Vagina (tissue), 2 donors: ENCODE results near the gene ZNF831. TPM values are rescaled to one million over a fixed set of nuclear protein-coding genes. Genes with fewer than 3 reads are reported as not detected.

ENCODE experiments used
- DNase-seq, 2 donors: peaks; one replicate each; pipeline ENCODE4 v3.0.0-alpha.2; 2017; ENCODE audit errors: extremely low spot score in 2 of 2
- H3K27ac ChIP-seq: fragments of 200-600 bp; sonication (generic); one replicate; pipeline ENCODE4 v1.5.1; 2019
- H3K27me3 ChIP-seq: fragments of 200-600 bp; sonication (generic); one replicate; pipeline ENCODE4 v1.5.1; 2019
- H3K36me3 ChIP-seq, 2 donors: fragments of 200-600 bp; sonication (generic); one replicate each; pipeline ENCODE4 v1.5.1; 2017 to 2019
- H3K4me1 ChIP-seq: fragments of 200-600 bp; sonication (generic); one replicate; pipeline ENCODE4 v1.5.1; 2019
- H3K4me3 ChIP-seq, 2 donors: fragments of 200-600 bp; sonication (generic); 1 replicate in 1 of 2; 2 replicates in 1 of 2; pipeline ENCODE4 v1.5.1; 2016 to 2019
- H3K9me3 ChIP-seq: fragments of 200-600 bp; sonication (generic); one replicate; pipeline ENCODE4 v1.5.1; 2019
- CTCF ChIP-seq, 3 experiments: fragments of 450-650 bp in 2 of 3; fragments of 200-600 bp in 1 of 3; sonication (generic) in 1 of 3; IDR thresholded peaks; one replicate each; pipeline ENCODE4 v1.5.1; 2017 to 2019; ENCODE audit warnings: antibody characterized with exemption in 3 of 3, mild to moderate bottlenecking in 2 of 3, moderate library complexity in 2 of 3
- POLR2A ChIP-seq, 2 donors: fragments of 450-650 bp; IDR thresholded peaks; one replicate each; pipeline ENCODE4 v1.6.1; 2017; ENCODE audit warnings: antibody characterized with exemption in 2 of 2, mild to moderate bottlenecking in 2 of 2, moderate library complexity in 2 of 2
- POLR2AphosphoS5 ChIP-seq, 2 donors: sonication (generic); formaldehyde crosslinking; IDR thresholded peaks; one replicate each; pipeline ENCODE4 v1.9.0; 2017; ENCODE audit warnings: antibody characterized with exemption in 2 of 2, mild to moderate bottlenecking in 2 of 2, low read depth in 1 of 2; ENCODE audit not compliant: insufficient read depth in 1 of 2
- intact Hi-C: fragments of 100-400 bp; cut with DNase I; formaldehyde crosslinking; loops from one replicate; pipeline ENCODE4 v1.15.1; 2023
- total RNA-seq: library from RNA; depleted of rRNA; stranded (reverse); fragments of >200 nt; gene quantifications from one replicate; pipeline ENCODE4 v1.2.3, GENCODE V29; 2016

Gene ZNF831
- total RNA-seq, 1 donor from 2014 or later = 2.2 TPM

- Histone ChIP-seq H3K36me3 (no peaks in the 10 kb centered on the region), H3K4me1 (no peaks in the 10 kb centered on the region), H3K27me3 (no peaks in the 10 kb centered on the region), H3K9me3 (no peaks in the 10 kb centered on the region), H3K27ac (no peak overlapping the region), H3K4me3 (no peak overlapping the region)
- DNase-seq = peak in 1 of 2 donors; percentile 72
- intact Hi-C loops = no loop called here
- TF ChIP-seq CTCF (IDR thresholded peaks at IDR 0.05) (no peak), POLR2AphosphoS5 (IDR thresholded peaks at IDR 0.05; ENCODE audit: insufficient read depth in 1 of 2, low read depth in 1 of 2) (no peak), POLR2A (IDR thresholded peaks at IDR 0.05) (no peak)
Measured at GRCh38 chr20:59195316-59195993, 31.8 kb downstream of the ZNF831 start.

- DNase-seq = peak in 1 of 2 donors; percentile 62
- no peak overlapping the region for H3K27ac ChIP-seq
- no peaks in the 10 kb centered on the region for H3K27me3 ChIP-seq
- no peak overlapping the region for H3K4me3 ChIP-seq
- no peaks in the 10 kb centered on the region for H3K36me3 ChIP-seq
- H3K9me3 ChIP-seq = no peaks in the 10 kb centered on the region
- intact Hi-C loops = no loop called here
- H3K4me1 ChIP-seq = no peaks in the 10 kb centered on the region
- TF ChIP-seq POLR2AphosphoS5 (IDR thresholded peaks at IDR 0.05; ENCODE audit: insufficient read depth in 1 of 2, low read depth in 1 of 2) (no peak), CTCF (IDR thresholded peaks at IDR 0.05) (no peak), POLR2A (IDR thresholded peaks at IDR 0.05) (no peak)
Measured at GRCh38 chr20:59204165-59204894, 40.7 kb downstream of the ZNF831 start.

- intact Hi-C loops = no loop called here
- Histone ChIP-seq H3K4me3 (no peak overlapping the region), H3K4me1 (no peaks in the 10 kb centered on the region)
Measured at GRCh38 chr20:59205044-59205443, 41.4 kb downstream of the ZNF831 start.

GRCh38 chr20:59207235-59207634 is 43.6 kb downstream of the ZNF831 start:
- DNase-seq = no peak
- H3K27me3 ChIP-seq = no peaks in the 10 kb centered on the region
- H3K4me3 ChIP-seq = no peak overlapping the region
- no peaks in the 10 kb centered on the region for H3K36me3 ChIP-seq
- H3K27ac ChIP-seq = no peak overlapping the region
- intact Hi-C loops = no loop called here
- no peaks in the 10 kb centered on the region for H3K4me1 ChIP-seq
- TF ChIP-seq POLR2AphosphoS5 (IDR thresholded peaks at IDR 0.05; ENCODE audit: insufficient read depth in 1 of 2, low read depth in 1 of 2) (no peak), CTCF (IDR thresholded peaks at IDR 0.05) (no peak), POLR2A (IDR thresholded peaks at IDR 0.05) (no peak)
- no peaks in the 10 kb centered on the region for H3K9me3 ChIP-seq

More at GRCh38 chr20:59205044-59205443, 41.4 kb downstream of the ZNF831 start:
- H3K27me3 ChIP-seq = no peaks in the 10 kb centered on the region
- no peak for TF ChIP-seq CTCF (IDR thresholded peaks at IDR 0.05)
- no peak for TF ChIP-seq POLR2A (IDR thresholded peaks at IDR 0.05)
- no peak for TF ChIP-seq POLR2AphosphoS5 (IDR thresholded peaks at IDR 0.05; ENCODE audit: insufficient read depth in 1 of 2, low read depth in 1 of 2)
- no peaks in the 10 kb centered on the region for H3K9me3 ChIP-seq
- no peaks in the 10 kb centered on the region for H3K36me3 ChIP-seq
- H3K27ac ChIP-seq = no peak overlapping the region
- DNase-seq = no peak
